Stimulated activated CD8-positive, alpha-beta memory T cell treated with anti-CD3 and anti-CD28 coated beads, Interleukin-4, amount 100 ng/mL, for 4 hours (primary cell): ENCODE results near the gene SLC45A2.
"Not testable (repeated sequence)": the region's sequence is repeated elsewhere in the genome, so short reads cannot be mapped to it uniquely, and the experiment has no call there.

Experiments
- DNase-seq, 2 donors: peaks; one replicate each; pipeline ENCODE4 v3.0.0-alpha.2; 2020; ENCODE audit warnings: low read depth in 2 of 2, low spot score in 1 of 2

Gene SLC45A2

DNA sequence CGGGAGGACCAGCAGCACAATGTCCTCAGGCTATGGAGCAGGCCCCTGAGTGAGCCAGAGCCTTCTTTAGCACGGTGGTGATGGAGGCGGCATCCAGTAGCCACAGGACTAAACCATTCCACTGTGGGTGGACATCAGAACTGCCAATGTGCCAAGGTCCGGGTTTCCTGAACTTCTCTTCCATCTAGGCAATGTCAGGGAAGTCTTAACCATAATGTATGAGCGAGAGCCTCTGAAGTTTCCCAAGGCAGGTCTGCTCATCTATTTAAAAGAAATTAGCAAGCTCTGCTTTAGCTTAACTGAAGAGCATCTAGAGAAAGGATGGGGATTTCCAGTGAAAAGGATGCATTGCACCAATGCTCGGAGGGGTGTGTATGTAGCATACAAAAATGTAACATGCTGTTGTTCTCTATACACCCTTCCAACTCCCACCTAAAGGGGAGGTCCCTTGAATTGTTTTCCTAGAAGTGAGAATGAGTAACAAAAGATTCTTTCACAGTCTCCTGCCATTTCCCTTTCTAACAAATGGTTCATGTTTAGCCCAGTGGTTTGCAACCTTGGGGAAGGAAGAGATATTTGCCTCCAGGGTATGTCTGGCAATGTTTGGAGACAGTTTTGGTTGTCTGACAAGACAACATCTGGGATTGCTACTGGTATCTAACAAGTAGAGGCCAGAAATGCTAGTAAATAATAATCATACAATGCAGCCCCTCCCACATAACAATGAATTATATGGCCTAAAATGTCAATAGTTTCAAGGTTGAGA is 54.4 kb downstream of the SLC45A2 start:
- DNase-seq, result no peak

DNA sequence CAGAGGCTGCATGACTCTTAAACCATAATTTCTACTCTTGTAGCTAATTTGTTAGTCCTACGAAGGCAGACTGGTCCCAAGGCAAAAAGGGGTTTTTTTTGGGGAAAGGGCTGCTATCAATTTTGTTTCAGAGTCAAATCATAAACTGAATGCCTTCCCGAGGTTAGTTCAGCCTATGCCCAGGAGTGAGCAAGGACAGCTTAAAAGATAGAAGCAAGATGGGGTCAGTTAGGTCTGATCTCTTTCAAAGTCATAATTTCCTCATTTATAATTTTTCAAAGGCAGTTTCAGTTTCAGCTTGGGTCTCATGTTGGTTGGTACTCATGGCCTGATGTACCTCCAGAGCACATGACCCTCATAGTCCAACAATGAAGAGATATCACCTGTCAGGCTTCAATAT is 56.2 kb downstream of the SLC45A2 start:
- DNase-seq, result no peak

GRCh38 chr5:33927685-33928084 is 56.8 kb downstream of the SLC45A2 start:
- DNase-seq, result no peak

DNA sequence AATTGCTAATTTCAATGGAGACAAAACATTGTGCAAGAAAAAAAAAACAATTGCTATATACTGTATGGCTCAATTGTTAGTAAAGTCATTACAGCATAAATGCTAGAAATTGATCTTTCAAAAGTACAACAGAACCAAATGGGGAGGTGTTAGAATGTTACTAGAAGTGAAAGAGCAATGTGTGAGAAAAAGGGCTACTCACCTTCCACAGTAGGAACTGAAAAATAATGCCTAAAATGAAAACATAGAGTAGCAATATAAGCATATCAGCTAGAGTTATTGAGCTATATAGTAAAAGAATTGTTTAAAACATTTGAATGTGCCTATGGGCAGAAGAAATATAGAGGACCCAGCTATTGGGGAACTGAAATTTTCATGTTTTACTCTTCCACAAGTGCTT is 59.2 kb downstream of the SLC45A2 start:
- no peak for DNase-seq

DNA sequence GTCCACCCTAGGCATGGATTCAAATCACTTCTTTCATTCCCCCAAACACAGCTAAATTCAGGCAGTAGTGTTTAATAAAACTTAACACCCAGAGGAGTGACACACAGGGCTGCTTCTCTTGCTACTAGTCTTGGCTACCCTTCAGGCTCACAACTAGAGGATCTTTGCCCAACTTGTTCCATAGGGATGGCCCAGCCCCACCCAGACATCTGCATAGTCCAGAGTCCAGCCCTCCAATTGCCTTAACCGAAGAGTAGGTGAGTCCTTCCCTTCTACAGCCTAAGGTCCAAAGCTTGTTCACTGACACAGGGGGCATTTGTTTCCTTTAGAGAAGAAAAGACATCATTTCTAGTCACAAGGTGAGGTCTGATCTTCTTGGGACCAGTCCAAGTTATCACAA is 63.5 kb downstream of the SLC45A2 start:
- DNase-seq, result no peak

DNA sequence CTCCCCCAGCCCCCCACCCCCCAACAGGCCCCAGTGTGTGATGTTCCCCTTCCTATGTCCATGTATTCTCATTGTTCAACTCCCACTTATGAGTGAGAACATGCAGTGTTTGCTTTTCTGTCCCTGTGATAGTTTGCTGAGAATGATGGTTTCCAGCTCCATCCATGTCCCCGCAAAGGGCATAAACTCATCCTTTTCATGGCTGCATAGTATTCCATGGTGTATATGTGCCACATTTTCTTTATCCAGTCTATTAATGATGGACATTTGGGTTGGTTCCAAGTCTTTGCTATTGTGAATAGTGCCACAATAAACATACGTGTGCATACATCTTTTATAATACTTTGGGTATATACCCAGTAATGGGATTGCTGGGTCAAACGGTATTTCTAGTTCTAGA is 69.6 kb downstream of the SLC45A2 start:
- DNase-seq, result not testable (repeated sequence)

- DNase-seq, result not testable (repeated sequence)
Observed at GRCh38 chr5:33906248-33906647, 78.2 kb downstream of the SLC45A2 start.

GRCh38 chr5:33905381-33905780 is 79.1 kb downstream of the SLC45A2 start:
- DNase-seq, result no peak

GRCh38 chr5:33903118-33903517 is 81.4 kb downstream of the SLC45A2 start:
- no peak for DNase-seq

DNA sequence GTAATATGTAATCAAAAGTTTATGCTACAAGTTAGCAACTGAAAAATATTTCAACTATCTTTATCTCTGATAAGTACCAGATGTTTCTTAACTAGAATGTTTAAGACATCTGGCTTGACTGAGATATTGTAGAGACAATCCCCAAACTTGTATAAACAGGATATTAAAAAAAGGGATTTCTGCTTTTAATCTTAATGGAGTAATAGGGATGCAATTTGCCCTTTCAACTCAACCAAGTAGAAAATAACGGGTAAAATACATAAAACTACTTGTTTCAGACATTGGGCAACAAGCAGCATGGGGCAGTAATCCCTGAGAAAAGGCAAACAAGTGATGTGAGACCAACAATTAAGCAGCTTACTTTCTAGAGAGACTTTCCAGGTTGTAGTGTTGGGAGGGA is 83.3 kb downstream of the SLC45A2 start:
- DNase-seq, result no peak
